Measurements from ENCODE around the gene ICAM4.
A peak's percentile ranks its signal among the peaks of the same experiment; 100 is the strongest.
"Not testable (repeated sequence)": the region's sequence is repeated elsewhere in the genome, so short reads cannot be mapped to it uniquely, and the experiment has no call there.

ICAM4 gene

GRCh38 chr19:10269333-10270179 is 17.2 kb upstream of the ICAM4 start:
- peak; percentile 75 for DNase-seq

- peak; percentile 53 for DNase-seq
These were observed 16.6 kb upstream of the ICAM4 start for GRCh38 chr19:10270180-10270615.

GRCh38 chr19:10270616-10271394 is 15.9 kb upstream of the ICAM4 start, which contains the start of gene ICAM1:
ICAM1 (plus strand) TSS chr19:10271120; CDS start chr19:10271160, 40 bp downstream.
- peak; percentile 61 for DNase-seq

DNA sequence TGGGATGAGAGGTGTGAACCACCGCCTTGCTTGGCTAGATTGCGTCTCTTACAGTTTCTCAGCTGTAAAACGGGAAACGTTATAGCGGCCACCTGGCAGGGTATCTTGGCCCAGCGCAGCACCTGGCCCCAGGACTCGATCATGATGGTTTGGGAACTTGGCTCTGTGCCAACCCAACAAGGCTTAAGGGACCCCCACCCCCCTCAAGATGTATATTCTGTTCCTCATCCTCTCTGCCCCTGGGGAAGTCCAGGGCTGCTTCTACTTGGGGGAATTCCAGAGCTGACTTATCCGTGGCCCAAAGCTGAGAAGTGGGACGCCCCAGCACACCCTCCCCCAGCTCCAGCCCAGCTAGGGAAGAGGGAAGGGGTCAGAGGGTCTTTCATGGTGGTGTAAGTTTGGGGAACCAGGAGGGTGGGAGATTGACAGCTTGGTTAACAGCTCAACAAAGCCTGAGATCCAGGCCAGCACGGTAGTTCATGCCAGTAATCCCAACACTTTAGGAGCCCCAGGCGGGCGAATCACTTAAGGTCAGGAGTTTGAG is 15.1 kb upstream of the ICAM4 start:
- DNase-seq, result no peak

DNA sequence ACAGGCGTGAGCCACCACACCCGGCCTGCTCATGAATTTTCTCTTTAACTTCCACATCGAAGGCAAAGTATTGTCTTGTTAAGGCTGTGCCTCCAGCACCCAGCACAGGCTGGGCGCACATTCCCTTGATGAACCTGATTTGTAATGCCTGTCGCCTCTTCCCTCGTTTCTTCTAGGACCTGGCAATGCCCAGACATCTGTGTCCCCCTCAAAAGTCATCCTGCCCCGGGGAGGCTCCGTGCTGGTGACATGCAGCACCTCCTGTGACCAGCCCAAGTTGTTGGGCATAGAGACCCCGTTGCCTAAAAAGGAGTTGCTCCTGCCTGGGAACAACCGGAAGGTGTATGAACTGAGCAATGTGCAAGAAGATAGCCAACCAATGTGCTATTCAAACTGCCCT is 12.2 kb upstream of the ICAM4 start:
- no peak for DNase-seq

DNA sequence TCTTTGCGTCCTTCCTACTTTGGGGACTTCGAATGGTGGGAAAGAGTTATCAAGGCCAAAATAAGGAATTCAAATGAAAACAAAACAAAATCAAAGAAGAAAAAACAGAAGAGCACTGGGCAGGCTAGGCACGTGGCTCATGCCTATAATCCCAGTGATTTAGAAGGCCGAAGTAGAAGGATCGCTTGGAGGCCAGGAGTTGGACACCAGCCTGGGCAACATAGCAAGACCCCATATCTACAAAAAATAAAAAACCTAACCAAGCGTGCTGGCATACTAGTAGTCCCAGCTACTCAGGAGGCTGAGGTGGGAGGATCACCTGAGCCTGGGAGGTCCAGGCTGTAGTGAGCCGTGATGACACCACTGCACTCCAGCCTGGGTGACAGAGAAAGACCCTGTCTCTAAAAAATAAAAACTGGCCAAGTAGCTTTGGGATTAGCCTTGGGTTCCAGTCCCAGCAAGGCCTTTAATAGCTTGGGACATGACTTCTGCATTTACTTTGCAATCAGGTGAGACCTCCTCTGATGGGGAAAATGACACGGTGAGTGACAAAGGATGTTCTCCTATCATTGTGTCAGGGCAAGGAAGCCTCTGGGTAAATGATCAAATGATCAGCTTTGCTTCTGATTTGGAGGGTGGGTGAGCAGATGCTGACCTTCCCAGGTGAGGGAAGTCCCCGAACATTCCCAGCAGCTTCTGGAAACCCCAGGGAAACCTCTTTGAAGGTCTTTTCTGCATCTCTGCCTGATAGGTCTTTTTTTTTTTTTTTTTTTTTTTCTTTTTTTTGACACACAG is 8.8 kb upstream of the ICAM4 start:
- no peak for DNase-seq

DNA sequence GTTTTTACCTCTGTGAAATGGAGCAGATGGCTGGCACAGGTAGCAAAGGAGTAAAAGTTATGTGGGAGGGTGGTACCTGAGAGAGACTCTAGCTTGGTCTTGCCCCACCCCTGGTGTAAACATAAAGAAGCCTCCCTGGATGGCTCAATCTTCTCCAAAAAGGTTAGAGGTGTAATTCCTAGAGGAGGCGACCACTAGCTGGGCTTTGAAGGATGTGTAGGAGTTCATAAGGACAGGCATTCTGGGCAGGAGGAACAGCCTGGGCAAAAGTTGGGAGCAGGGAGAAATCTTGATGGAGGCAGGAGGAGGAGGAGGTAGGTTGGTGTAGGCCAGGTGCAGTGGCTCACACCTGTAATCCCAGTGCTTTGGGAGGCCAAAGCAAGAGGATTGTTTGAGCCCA is 7.8 kb upstream of the ICAM4 start:
- DNase-seq, result no peak

DNA sequence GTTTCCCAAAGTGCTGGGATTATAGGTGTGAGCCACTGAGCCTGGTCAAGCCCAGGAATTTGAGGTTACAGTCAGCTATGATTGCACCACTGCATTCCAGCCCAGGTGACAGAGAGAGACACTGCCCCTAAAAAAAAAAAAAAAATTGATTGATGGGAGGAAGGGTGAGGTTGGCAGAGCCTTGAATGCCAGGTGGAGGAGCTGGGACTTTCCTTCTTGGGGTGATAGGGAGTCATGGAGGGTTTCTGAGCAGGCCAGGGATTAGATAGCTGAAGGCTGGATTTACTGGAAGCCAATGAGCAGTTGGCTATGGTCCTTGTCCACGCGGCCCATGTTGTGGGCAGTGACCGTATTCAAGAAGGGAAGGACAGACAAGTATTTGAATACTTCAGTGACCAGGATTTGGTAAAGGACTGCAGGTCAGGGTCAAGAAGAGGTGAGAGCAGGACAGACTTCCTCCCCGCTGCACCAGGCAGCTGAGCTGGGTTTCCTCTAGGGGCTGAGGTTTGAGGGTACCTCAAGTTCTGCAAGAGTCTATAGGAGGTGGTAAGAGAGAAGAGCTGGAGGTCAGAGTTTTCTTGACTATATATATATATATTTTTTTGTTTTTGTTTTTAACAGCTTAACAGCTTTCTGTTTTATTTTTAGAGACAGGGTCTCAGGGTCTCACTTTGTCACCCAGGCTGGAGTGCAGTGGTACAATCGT is 6.9 kb upstream of the ICAM4 start:
- no peak for DNase-seq

- not testable (repeated sequence) for DNase-seq
These were observed 4.7 kb upstream of the ICAM4 start for GRCh38 chr19:10282043-10282442.

DNA sequence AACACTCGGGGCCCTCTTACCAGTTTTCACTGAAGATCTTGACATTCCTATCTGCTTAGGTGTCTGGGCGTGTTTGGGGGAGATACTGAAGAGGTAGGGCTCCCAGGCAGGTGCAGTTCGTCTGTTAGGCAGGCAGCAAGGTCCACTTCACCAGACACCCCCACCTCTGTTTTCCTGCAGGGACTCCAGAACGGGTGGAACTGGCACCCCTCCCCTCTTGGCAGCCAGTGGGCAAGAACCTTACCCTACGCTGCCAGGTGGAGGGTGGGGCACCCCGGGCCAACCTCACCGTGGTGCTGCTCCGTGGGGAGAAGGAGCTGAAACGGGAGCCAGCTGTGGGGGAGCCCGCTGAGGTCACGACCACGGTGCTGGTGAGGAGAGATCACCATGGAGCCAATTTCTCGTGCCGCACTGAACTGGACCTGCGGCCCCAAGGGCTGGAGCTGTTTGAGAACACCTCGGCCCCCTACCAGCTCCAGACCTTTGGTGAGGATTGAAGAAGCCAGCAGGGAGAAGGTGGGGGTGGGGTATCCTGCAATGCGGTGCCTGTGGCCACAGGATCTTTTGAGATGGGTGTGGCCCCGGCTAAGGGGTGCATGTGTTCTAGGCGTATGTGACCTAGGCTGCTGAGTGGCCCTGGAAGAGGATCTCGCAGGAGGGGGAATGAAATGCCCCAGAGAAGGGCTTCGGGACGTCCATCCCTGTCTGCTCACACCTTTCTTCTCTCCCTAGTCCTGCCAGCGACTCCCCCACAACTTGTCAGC is 3.3 kb upstream of the ICAM4 start:
- DNase-seq, result no peak

DNA sequence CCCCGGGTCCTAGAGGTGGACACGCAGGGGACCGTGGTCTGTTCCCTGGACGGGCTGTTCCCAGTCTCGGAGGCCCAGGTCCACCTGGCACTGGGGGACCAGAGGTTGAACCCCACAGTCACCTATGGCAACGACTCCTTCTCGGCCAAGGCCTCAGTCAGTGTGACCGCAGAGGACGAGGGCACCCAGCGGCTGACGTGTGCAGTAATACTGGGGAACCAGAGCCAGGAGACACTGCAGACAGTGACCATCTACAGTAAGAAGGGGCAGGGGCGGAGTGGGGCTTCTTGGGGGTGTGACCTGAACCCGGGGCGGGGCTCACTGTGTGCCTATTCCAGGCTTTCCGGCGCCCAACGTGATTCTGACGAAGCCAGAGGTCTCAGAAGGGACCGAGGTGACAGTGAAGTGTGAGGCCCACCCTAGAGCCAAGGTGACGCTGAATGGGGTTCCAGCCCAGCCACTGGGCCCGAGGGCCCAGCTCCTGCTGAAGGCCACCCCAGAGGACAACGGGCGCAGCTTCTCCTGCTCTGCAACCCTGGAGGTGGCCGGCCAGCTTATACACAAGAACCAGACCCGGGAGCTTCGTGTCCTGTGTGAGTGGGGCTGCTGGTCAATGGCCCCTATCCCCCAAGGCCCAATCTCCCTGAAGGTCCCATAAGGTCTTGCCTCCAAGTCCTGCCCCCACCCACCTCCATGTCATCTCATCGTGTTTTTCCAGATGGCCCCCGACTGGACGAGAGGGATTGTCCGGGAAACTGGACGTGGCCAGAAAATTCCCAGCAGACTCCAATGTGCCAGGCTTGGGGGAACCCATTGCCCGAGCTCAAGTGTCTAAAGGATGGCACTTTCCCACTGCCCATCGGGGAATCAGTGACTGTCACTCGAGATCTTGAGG is 2.4 kb upstream of the ICAM4 start:
- DNase-seq, result no peak

- no peak for DNase-seq
These were observed 1.8 kb upstream of the ICAM4 start for GRCh38 chr19:10284960-10285278.

DNA sequence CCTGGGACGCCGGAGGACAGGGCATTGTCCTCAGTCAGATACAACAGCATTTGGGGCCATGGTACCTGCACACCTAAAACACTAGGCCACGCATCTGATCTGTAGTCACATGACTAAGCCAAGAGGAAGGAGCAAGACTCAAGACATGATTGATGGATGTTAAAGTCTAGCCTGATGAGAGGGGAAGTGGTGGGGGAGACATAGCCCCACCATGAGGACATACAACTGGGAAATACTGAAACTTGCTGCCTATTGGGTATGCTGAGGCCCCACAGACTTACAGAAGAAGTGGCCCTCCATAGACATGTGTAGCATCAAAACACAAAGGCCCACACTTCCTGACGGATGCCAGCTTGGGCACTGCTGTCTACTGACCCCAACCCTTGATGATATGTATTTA is 1.4 kb upstream of the ICAM4 start:
- DNase-seq, result no peak

- DNase-seq, result no peak
These were observed 2.0 kb downstream of the ICAM4 start for GRCh38 chr19:10288662-10289166.

DNA sequence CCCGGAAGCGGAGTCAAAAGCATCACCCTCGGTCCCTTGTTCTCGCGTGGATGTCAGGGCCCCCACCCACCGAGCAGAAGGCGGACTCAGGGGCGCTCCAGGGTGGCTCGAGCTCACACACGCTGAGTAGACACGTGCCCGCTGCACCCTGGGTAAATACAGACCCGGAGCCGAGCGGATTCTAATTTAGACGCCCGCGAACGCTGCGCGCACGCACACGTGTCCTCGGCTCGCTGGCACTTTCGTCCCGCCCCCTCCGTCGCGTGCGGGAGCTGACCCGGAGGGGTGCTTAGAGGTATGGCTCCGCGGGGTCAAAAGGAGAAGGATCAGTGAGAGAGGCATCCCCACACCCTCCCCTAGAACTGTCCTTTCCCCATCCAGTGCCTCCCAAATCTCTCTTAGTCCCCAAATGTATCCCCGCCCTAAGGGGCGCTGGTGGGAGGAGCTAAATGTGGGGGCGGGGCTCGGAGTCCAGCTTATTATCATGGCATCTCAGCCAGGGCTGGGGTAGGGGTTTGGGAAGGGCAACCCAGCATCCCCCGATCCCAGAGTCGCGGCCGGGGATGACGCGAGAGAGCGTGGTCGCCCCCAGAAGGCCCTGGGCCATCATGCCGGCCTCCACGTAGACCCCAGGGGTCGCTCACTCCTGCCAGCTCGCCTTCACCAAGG is 2.5 kb downstream of the ICAM4 start:
- peak; percentile 46 for DNase-seq

- DNase-seq, result no peak
These were observed 3.1 kb downstream of the ICAM4 start, which contains the start of gene ICAM5 for GRCh38 chr19:10289836-10290356. ICAM5 (plus strand) TSS chr19:10289952; CDS start chr19:10290044, 92 bp downstream.

DNA sequence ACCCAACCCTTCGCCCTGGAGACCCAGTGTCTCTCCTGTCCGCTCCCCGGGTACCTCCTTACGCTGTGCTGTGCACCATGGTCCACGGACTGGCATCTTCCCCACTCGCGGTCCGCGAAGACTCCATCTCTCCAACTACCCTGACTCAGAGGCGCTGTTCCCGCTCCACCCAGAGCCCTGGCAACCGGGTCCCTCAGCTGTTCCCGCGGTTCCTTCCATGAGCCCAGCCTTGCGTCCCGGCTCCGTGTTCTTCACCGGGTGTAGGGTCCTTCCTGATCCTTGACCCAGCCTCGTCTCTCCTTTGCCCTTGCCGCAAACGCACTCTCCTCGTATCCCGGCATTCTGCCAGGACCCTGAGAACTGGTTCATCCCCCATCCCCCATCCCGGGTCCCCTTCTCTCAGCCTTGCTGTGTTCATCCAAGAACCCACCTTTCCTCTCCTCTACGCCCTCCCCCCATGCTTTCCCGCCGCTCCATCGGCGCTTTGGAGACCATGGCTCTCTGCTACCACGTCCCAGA is 3.7 kb downstream of the ICAM4 start:
- DNase-seq, result no peak

GRCh38 chr19:10290876-10291553 is 4.3 kb downstream of the ICAM4 start:
- DNase-seq, result no peak
